ENCODE data around the gene BAHCC1. TPM values are rescaled to one million over a fixed set of nuclear protein-coding genes. Genes with fewer than 3 reads are reported as not detected.

The BAHCC1 gene
- total RNA-seq, 5 donors from 2014 or later (not counting 1 experiment from before 2014, with no cell fraction given): 0.23 to 0.82 (median 0.33) TPM

GRCh38 chr17:81482673-81483072 is 87.4 kb downstream of the BAHCC1 start:
- H3K27me3 ChIP-seq (replicated peaks in 1 of 2; ENCODE audit: control insufficient read depth in 2 of 2, extremely low read depth in 1 of 2, insufficient read depth in 2 of 2, low read length in 1 of 2): peaks cover 0 to 66% of the 10 kb centered on the region in 2 experiments
- Mint-ChIP-seq H3K4me3 (peak overlapping the region in 1 of 3 donors; percentile 72), H3K36me3 (no peaks in the 10 kb centered on the region), H3K27ac (peak overlapping the region in 1 of 2 donors; percentile 52), H3K9me3 (no peaks in the 10 kb centered on the region), H3K27me3 (peaks cover 14 to 31% of the 10 kb centered on the region in 2 donors), H3K4me1 (peaks cover 7 to 18% (median 7%) of the 10 kb centered on the region in 3 donors)
- ChIA-PET CTCF (no interaction called here), POLR2A (no interaction called here)
- H3K4me1 ChIP-seq (ENCODE audit: control insufficient read depth in 1 of 2, extremely low read depth in 1 of 2, insufficient read depth in 2 of 2, low read length in 2 of 2): peaks cover 0 to 42% of the 10 kb centered on the region in 2 experiments
- DNase-seq (no peak), ATAC-seq (replicated peaks in 1 of 4) (no peak)
- no peaks in the 10 kb centered on the region for H3K36me3 ChIP-seq (ENCODE audit: control insufficient read depth in 2 of 2, extremely low read depth in 1 of 2, insufficient read depth in 1 of 2, low read length in 1 of 2)
- no peak overlapping the region for H3K4me3 ChIP-seq (ENCODE audit: control insufficient read depth in 1 of 2, extremely low read depth in 1 of 2, low read length in 1 of 2)
- H3K9me3 ChIP-seq: no peaks in the 10 kb centered on the region
- WGBS (ENCODE audit: insufficient coverage): 74% methylated on average over 7 of the region's 11 CpGs
- H3K27ac ChIP-seq (ENCODE audit: low read length): no peak overlapping the region

- Histone ChIP-seq H3K4me1 (ENCODE audit: control insufficient read depth in 1 of 2, extremely low read depth in 1 of 2, insufficient read depth in 2 of 2, low read length in 2 of 2) (peaks cover 0 to 44% of the 10 kb centered on the region in 2 experiments), H3K27me3 (replicated peaks in 1 of 2; ENCODE audit: control insufficient read depth in 2 of 2, extremely low read depth in 1 of 2, insufficient read depth in 2 of 2, low read length in 1 of 2) (peaks cover 0 to 62% of the 10 kb centered on the region in 2 experiments), H3K4me3 (ENCODE audit: control insufficient read depth in 1 of 2, extremely low read depth in 1 of 2, low read length in 1 of 2) (peak overlapping the region; percentile 34 to 68), H3K9me3 (no peaks in the 10 kb centered on the region), H3K36me3 (ENCODE audit: control insufficient read depth in 2 of 2, extremely low read depth in 1 of 2, insufficient read depth in 1 of 2, low read length in 1 of 2) (no peaks in the 10 kb centered on the region), H3K27ac (ENCODE audit: low read length) (no peak overlapping the region)
- Mint-ChIP-seq H3K9me3 (no peaks in the 10 kb centered on the region), H3K27me3 (peaks cover 14 to 28% of the 10 kb centered on the region in 2 donors), H3K27ac (no peak overlapping the region), H3K4me1 (peaks cover 7 to 18% (median 7%) of the 10 kb centered on the region in 3 donors), H3K4me3 (peak overlapping the region in 2 of 3 donors; percentile 9 to 72), H3K36me3 (no peaks in the 10 kb centered on the region)
- DNase-seq (peak in 8 of 35 experiments; percentile 12 to 51 (median 25)), ATAC-seq (replicated peaks in 1 of 4) (no peak)
- ChIA-PET CTCF (no interaction called here), POLR2A (no interaction called here)
- WGBS (ENCODE audit: insufficient coverage): 49% methylated on average over 27 of the region's 29 CpGs
These were observed 88.0 kb downstream of the BAHCC1 start for GRCh38 chr17:81483085-81483861.

- Mint-ChIP-seq H3K4me1 (peaks cover 7 to 18% (median 7%) of the 10 kb centered on the region in 3 donors), H3K9me3 (no peaks in the 10 kb centered on the region), H3K27me3 (peaks cover 14 to 28% of the 10 kb centered on the region in 2 donors), H3K4me3 (peak overlapping the region; percentile 39 to 72 (median 45)), H3K36me3 (no peaks in the 10 kb centered on the region), H3K27ac (no peak overlapping the region)
- Histone ChIP-seq H3K4me1 (ENCODE audit: control insufficient read depth in 1 of 2, extremely low read depth in 1 of 2, insufficient read depth in 2 of 2, low read length in 2 of 2) (peaks cover 0 to 49% of the 10 kb centered on the region in 2 experiments), H3K36me3 (ENCODE audit: control insufficient read depth in 2 of 2, extremely low read depth in 1 of 2, insufficient read depth in 1 of 2, low read length in 1 of 2) (no peaks in the 10 kb centered on the region), H3K9me3 (no peaks in the 10 kb centered on the region), H3K4me3 (ENCODE audit: control insufficient read depth in 1 of 2, extremely low read depth in 1 of 2, low read length in 1 of 2) (peak overlapping the region; percentile 34 to 68), H3K27me3 (replicated peaks in 1 of 2; ENCODE audit: control insufficient read depth in 2 of 2, extremely low read depth in 1 of 2, insufficient read depth in 2 of 2, low read length in 1 of 2) (peaks cover 0 to 65% of the 10 kb centered on the region in 2 experiments), H3K27ac (ENCODE audit: low read length) (no peak overlapping the region)
- DNase-seq (peak in 1 of 35 experiments; percentile 28), ATAC-seq (replicated peaks in 1 of 4) (peak in 2 of 4 experiments; percentile 0 to 17)
- ChIA-PET POLR2A (no interaction called here), CTCF (interaction anchor here in 1 of 2 donors (0.7 kb wide), 1 partner anchor 261 kb away, joined by 4 read pairs; the partner anchor contains the start of gene CEP131)
- WGBS (ENCODE audit: insufficient coverage): 13% methylated on average over 31 of the region's 32 CpGs
These were observed 88.6 kb downstream of the BAHCC1 start for GRCh38 chr17:81483862-81484194.

- peak overlapping the region; percentile 39 to 72 (median 45) for H3K4me3 Mint-ChIP-seq
- H3K4me1 Mint-ChIP-seq: peaks cover 7 to 18% (median 7%) of the 10 kb centered on the region in 3 donors
- H3K9me3 Mint-ChIP-seq: no peaks in the 10 kb centered on the region
- Histone ChIP-seq H3K4me1 (ENCODE audit: control insufficient read depth in 1 of 2, extremely low read depth in 1 of 2, insufficient read depth in 2 of 2, low read length in 2 of 2) (peaks cover 0 to 49% of the 10 kb centered on the region in 2 experiments), H3K27me3 (replicated peaks in 1 of 2; ENCODE audit: control insufficient read depth in 2 of 2, extremely low read depth in 1 of 2, insufficient read depth in 2 of 2, low read length in 1 of 2) (peaks cover 0 to 66% of the 10 kb centered on the region in 2 experiments), H3K36me3 (ENCODE audit: control insufficient read depth in 2 of 2, extremely low read depth in 1 of 2, insufficient read depth in 1 of 2, low read length in 1 of 2) (no peaks in the 10 kb centered on the region), H3K4me3 (ENCODE audit: control insufficient read depth in 1 of 2, extremely low read depth in 1 of 2, low read length in 1 of 2) (peak overlapping the region; percentile 34 to 68), H3K27ac (ENCODE audit: low read length) (no peak overlapping the region), H3K9me3 (no peaks in the 10 kb centered on the region)
- no peak overlapping the region for H3K27ac Mint-ChIP-seq
- ATAC-seq (replicated peaks in 1 of 4): peak; percentile 67 to 81 (median 68)
- ChIA-PET CTCF (interaction anchor here (0.5 to 1.1 kb wide), 11 partner anchors 34 to 1197 kb away, joined by 3 to 7 read pairs (median 4); partner anchors contain the start of genes CEP131 (in 1 of the 2), FAAP100 (in 1 of the 2) and SLC38A10 (in 1 of the 2)), POLR2A (no interaction called here)
- 8% methylated on average over 60 of the region's 60 CpGs for WGBS (ENCODE audit: insufficient coverage)
- H3K27me3 Mint-ChIP-seq: peaks cover 14 to 26% of the 10 kb centered on the region in 2 donors
- peak; percentile 65 to 91 (median 83) for DNase-seq
- no peaks in the 10 kb centered on the region for H3K36me3 Mint-ChIP-seq
These were observed 89.1 kb downstream of the BAHCC1 start for GRCh38 chr17:81484195-81484979.

GRCh38 chr17:81486199-81486810 is 91.0 kb downstream of the BAHCC1 start:
- Mint-ChIP-seq H3K36me3 (no peaks in the 10 kb centered on the region), H3K9me3 (no peaks in the 10 kb centered on the region), H3K27me3 (peaks cover 9 to 18% of the 10 kb centered on the region in 2 donors), H3K4me1 (peaks cover 7 to 18% (median 7%) of the 10 kb centered on the region in 3 donors), H3K27ac (peak overlapping the region in 1 of 2 donors; percentile 16), H3K4me3 (peak overlapping the region in 1 of 3 donors; percentile 21)
- DNase-seq (no peak), ATAC-seq (replicated peaks in 1 of 4) (no peak)
- whole genome bisulfite sequencing (ENCODE audit: insufficient coverage): 40% methylated on average over 5 of the region's 17 CpGs
- peaks cover 0 to 64% of the 10 kb centered on the region in 2 experiments for H3K27me3 ChIP-seq (replicated peaks in 1 of 2; ENCODE audit: control insufficient read depth in 2 of 2, extremely low read depth in 1 of 2, insufficient read depth in 2 of 2, low read length in 1 of 2)
- H3K27ac ChIP-seq (ENCODE audit: low read length): no peak overlapping the region
- H3K9me3 ChIP-seq: no peaks in the 10 kb centered on the region
- peaks cover 0 to 46% of the 10 kb centered on the region in 2 experiments for H3K4me1 ChIP-seq (ENCODE audit: control insufficient read depth in 1 of 2, extremely low read depth in 1 of 2, insufficient read depth in 2 of 2, low read length in 2 of 2)
- ChIA-PET POLR2A (no interaction called here), CTCF (no interaction called here)
- H3K36me3 ChIP-seq (ENCODE audit: control insufficient read depth in 2 of 2, extremely low read depth in 1 of 2, insufficient read depth in 1 of 2, low read length in 1 of 2): no peaks in the 10 kb centered on the region
- no peak overlapping the region for H3K4me3 ChIP-seq (ENCODE audit: control insufficient read depth in 1 of 2, extremely low read depth in 1 of 2, low read length in 1 of 2)

- Mint-ChIP-seq H3K4me3 (peak overlapping the region; percentile 39 to 49 (median 45)), H3K27ac (no peak overlapping the region), H3K27me3 (peaks cover 6 to 14% of the 10 kb centered on the region in 2 donors), H3K9me3 (no peaks in the 10 kb centered on the region), H3K4me1 (peaks cover 4 to 13% (median 7%) of the 10 kb centered on the region in 3 donors), H3K36me3 (no peaks in the 10 kb centered on the region)
- peaks cover 0 to 60% of the 10 kb centered on the region in 2 experiments for H3K27me3 ChIP-seq (replicated peaks in 1 of 2; ENCODE audit: control insufficient read depth in 2 of 2, extremely low read depth in 1 of 2, insufficient read depth in 2 of 2, low read length in 1 of 2)
- ATAC-seq (replicated peaks in 1 of 4) (no peak), DNase-seq (no peak)
- POLR2A ChIA-PET: no interaction called here
- no peaks in the 10 kb centered on the region for H3K36me3 ChIP-seq (ENCODE audit: control insufficient read depth in 2 of 2, extremely low read depth in 1 of 2, insufficient read depth in 1 of 2, low read length in 1 of 2)
- no peak overlapping the region for H3K4me3 ChIP-seq (ENCODE audit: control insufficient read depth in 1 of 2, extremely low read depth in 1 of 2, low read length in 1 of 2)
- CTCF ChIA-PET: no interaction called here
- H3K4me1 ChIP-seq (ENCODE audit: control insufficient read depth in 1 of 2, extremely low read depth in 1 of 2, insufficient read depth in 2 of 2, low read length in 2 of 2): peaks cover 0 to 40% of the 10 kb centered on the region in 2 experiments
- no peak overlapping the region for H3K27ac ChIP-seq (ENCODE audit: low read length)
- no peaks in the 10 kb centered on the region for H3K9me3 ChIP-seq
- WGBS (ENCODE audit: insufficient coverage): 100% methylated on average over 1 of the region's 10 CpGs
These were observed 91.8 kb downstream of the BAHCC1 start for GRCh38 chr17:81487089-81487486.

Data from T-cell (primary cell).